ENCODE results near the gene PRSS1. TPM values are rescaled to one million over a fixed set of nuclear protein-coding genes. Genes with fewer than 3 reads are reported as not detected.
"Not testable (repeated sequence)": the region's sequence is repeated elsewhere in the genome, so short reads cannot be mapped to it uniquely, and the experiment has no call there.

PRSS1 gene
- total and polyA plus RNA-seq, 8 donors: 10.0 to 233 (median 61.0) TPM; not detected in 3

GRCh38 chr7:142754681-142755575 is 5.7 kb downstream of the PRSS1 start:
- no peak overlapping the region for H3K27ac ChIP-seq

GRCh38 chr7:142758312-142758711 is 9.0 kb downstream of the PRSS1 start:
- 70 to 90% (median 82%) methylated on average over 1 to 3 of the region's 3 CpGs for WGBS, 5 donors

More at GRCh38 chr7:142754681-142755575, 5.7 kb downstream of the PRSS1 start:
- Histone ChIP-seq H3K4me1 (no peaks in the 10 kb centered on the region), H3K4me3 (no peak overlapping the region), H3K9me3 (no peaks in the 10 kb centered on the region), H3K27me3 (no peaks in the 10 kb centered on the region), H3K36me3 (no peaks in the 10 kb centered on the region)
- TF ChIP-seq CTCF (IDR thresholded peaks at IDR 0.05): no peak
- no peak for TF ChIP-seq EP300 (IDR thresholded peaks at IDR 0.05)
- no peak for TF ChIP-seq POLR2AphosphoS5 (IDR thresholded peaks at IDR 0.05)
- no peak for TF ChIP-seq POLR2A (IDR thresholded peaks at IDR 0.05)
- no peak for DNase-seq
- 61 to 76% (median 64%) methylated on average over 10 of the region's 10 CpGs for WGBS, 5 donors
- intact Hi-C loops (cut with DNase I; ENCODE audit: low total_unique reads): no loop called here

GRCh38 chr7:142759433-142759832 is 10.2 kb downstream of the PRSS1 start:
- intact Hi-C loops (cut with DNase I; ENCODE audit: low total_unique reads): no loop called here
- 83 to 98% (median 89%) methylated on average over 1 of the region's 1 CpG for WGBS, 5 donors
- H3K9me3 ChIP-seq: no peaks in the 10 kb centered on the region
- no peaks in the 10 kb centered on the region for H3K36me3 ChIP-seq
- no peak for DNase-seq
- H3K27ac ChIP-seq: no peak overlapping the region
- H3K4me3 ChIP-seq: no peak overlapping the region
- H3K4me1 ChIP-seq: no peaks in the 10 kb centered on the region
- H3K27me3 ChIP-seq: no peaks in the 10 kb centered on the region
- no peak for TF ChIP-seq EP300 (IDR thresholded peaks at IDR 0.05)
- TF ChIP-seq POLR2AphosphoS5 (IDR thresholded peaks at IDR 0.05): no peak
- TF ChIP-seq CTCF (IDR thresholded peaks at IDR 0.05): no peak
- TF ChIP-seq POLR2A (IDR thresholded peaks at IDR 0.05): no peak

More at GRCh38 chr7:142758312-142758711, 9.0 kb downstream of the PRSS1 start:
- H3K27ac ChIP-seq; intact Hi-C loops (cut with DNase I; ENCODE audit: low total_unique reads); H3K4me3 ChIP-seq; H3K9me3 ChIP-seq; H3K4me1 ChIP-seq; H3K36me3 ChIP-seq; DNase-seq; H3K27me3 ChIP-seq: not testable (repeated sequence)

GRCh38 chr7:142760071-142760642 is 10.9 kb downstream of the PRSS1 start:
- H3K9me3 ChIP-seq: no peaks in the 10 kb centered on the region
- no peak overlapping the region for H3K27ac ChIP-seq
- no peak for DNase-seq
- H3K36me3 ChIP-seq: no peaks in the 10 kb centered on the region
- TF ChIP-seq EP300 (IDR thresholded peaks at IDR 0.05) (no peak), CTCF (IDR thresholded peaks at IDR 0.05) (no peak), POLR2A (IDR thresholded peaks at IDR 0.05) (no peak), POLR2AphosphoS5 (IDR thresholded peaks at IDR 0.05) (no peak)
- intact Hi-C loops (cut with DNase I; ENCODE audit: low total_unique reads): no loop called here
- no peaks in the 10 kb centered on the region for H3K4me1 ChIP-seq
- 35 to 63% (median 56%) methylated on average over 5 of the region's 5 CpGs for WGBS, 5 donors
- H3K27me3 ChIP-seq: no peaks in the 10 kb centered on the region
- H3K4me3 ChIP-seq: no peak overlapping the region

GRCh38 chr7:142761606-142762005 is 12.3 kb downstream of the PRSS1 start:
- intact Hi-C loops (cut with DNase I; ENCODE audit: low total_unique reads); H3K9me3 ChIP-seq; H3K4me1 ChIP-seq; H3K27me3 ChIP-seq; H3K27ac ChIP-seq; H3K36me3 ChIP-seq; DNase-seq; H3K4me3 ChIP-seq: not testable (repeated sequence)
- WGBS, 5 donors: 52 to 93% (median 67%) methylated on average over 2 of the region's 2 CpGs
